ENCODE data around the gene CLCF1.

DNA sequence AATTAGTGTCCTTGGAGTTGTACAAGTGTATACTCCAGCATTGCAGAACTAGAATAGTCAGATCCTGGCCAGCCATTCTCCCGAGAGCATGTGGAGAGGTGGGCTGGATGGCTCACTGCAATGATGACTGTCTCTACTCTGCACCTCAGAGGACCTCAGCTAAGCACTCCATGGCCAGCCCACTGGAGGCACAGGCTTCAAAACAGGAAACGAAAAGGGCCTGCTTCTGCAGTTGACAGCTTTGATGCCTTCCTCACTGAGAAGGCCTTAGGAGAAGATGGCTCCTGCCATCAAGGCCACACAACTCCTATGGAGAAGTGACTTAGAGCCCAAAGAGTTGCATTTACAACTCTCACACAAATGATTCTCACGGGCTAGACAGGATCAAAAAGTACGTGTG is 29.1 kb downstream of the CLCF1 start:
- TF ChIP-seq, protein P1, sequence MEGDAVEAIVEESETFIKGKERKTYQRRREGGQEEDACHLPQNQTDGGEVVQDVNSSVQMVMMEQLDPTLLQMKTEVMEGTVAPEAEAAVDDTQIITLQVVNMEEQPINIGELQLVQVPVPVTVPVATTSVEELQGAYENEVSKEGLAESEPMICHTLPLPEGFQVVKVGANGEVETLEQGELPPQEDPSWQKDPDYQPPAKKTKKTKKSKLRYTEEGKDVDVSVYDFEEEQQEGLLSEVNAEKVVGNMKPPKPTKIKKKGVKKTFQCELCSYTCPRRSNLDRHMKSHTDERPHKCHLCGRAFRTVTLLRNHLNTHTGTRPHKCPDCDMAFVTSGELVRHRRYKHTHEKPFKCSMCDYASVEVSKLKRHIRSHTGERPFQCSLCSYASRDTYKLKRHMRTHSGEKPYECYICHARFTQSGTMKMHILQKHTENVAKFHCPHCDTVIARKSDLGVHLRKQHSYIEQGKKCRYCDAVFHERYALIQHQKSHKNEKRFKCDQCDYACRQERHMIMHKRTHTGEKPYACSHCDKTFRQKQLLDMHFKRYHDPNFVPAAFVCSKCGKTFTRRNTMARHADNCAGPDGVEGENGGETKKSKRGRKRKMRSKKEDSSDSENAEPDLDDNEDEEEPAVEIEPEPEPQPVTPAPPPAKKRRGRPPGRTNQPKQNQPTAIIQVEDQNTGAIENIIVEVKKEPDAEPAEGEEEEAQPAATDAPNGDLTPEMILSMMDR (IDR thresholded peaks at IDR 0.05; ENCODE audit: poor library complexity, severe bottlenecking), result no peak
- TF ChIP-seq, protein P2, sequence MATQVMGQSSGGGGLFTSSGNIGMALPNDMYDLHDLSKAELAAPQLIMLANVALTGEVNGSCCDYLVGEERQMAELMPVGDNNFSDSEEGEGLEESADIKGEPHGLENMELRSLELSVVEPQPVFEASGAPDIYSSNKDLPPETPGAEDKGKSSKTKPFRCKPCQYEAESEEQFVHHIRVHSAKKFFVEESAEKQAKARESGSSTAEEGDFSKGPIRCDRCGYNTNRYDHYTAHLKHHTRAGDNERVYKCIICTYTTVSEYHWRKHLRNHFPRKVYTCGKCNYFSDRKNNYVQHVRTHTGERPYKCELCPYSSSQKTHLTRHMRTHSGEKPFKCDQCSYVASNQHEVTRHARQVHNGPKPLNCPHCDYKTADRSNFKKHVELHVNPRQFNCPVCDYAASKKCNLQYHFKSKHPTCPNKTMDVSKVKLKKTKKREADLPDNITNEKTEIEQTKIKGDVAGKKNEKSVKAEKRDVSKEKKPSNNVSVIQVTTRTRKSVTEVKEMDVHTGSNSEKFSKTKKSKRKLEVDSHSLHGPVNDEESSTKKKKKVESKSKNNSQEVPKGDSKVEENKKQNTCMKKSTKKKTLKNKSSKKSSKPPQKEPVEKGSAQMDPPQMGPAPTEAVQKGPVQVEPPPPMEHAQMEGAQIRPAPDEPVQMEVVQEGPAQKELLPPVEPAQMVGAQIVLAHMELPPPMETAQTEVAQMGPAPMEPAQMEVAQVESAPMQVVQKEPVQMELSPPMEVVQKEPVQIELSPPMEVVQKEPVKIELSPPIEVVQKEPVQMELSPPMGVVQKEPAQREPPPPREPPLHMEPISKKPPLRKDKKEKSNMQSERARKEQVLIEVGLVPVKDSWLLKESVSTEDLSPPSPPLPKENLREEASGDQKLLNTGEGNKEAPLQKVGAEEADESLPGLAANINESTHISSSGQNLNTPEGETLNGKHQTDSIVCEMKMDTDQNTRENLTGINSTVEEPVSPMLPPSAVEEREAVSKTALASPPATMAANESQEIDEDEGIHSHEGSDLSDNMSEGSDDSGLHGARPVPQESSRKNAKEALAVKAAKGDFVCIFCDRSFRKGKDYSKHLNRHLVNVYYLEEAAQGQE (IDR thresholded peaks at IDR 0.05; ENCODE audit: borderline replicate concordance), result no peak
- TF ChIP-seq TAF1 (IDR thresholded peaks at IDR 0.05; ENCODE audit: low read depth), result no peak
- no peak for TF ChIP-seq EP300 (conservative IDR thresholded peaks at IDR 0.05; ENCODE audit: poor library complexity, severe bottlenecking)

Data from neural cell (in vitro differentiated cells).